Stimulated activated CD8-positive, alpha-beta memory T cell treated with anti-CD3 and anti-CD28 coated beads, Interleukin-12 subunit alpha, Interleukin-12 subunit beta, amount 100 ng/mL, for 4 hours (primary cell): ENCODE measurements around the gene ITPRIPL1.

Experiments
- DNase-seq: peaks from one replicate; pipeline ENCODE4 v3.0.0-alpha.2; 2020; ENCODE audit warnings: low read depth

Gene ITPRIPL1

DNA sequence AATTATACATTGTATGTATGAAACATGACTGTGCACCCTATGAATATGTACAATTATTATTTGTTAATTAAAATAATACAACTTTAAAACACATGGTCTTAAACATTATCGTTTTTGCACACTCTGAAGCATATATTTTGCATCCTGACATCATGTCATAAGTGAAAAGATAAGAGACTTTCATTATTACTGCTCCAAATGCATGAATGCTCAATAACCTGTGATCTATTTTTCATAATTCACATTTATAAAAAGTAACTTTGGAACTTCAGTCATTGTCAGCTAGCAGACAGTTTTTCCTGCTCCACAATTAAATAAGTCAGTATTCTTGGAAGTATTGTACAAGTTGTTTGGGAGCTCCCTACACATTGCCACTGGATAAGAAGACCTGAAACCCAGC, 1.3 kb upstream of the ITPRIPL1 start:
- DNase-seq: no peak

GRCh38 chr2:96324721-96325040, 436 bp upstream of the ITPRIPL1 start:
- DNase-seq: no peak

DNA sequence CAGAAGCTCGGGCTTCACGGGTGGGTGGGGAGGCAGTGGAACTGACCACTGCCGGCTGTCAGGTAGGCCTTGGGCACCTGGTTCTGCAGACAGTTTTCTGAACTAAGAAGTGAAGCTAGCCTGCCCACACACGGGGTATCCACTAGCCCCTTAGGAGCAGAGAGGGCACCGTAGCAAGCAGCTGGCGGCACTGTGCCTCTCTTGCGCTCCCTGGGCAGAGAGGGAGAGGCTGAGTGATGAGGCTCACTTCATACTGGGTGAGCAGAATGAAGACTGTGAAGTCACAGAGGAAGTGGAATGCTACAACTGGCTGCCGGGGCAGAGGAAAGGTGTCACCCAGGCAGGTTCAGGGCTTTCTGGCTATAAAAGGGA, 753 bp downstream of the ITPRIPL1 start:
- DNase-seq: no peak

- DNase-seq: no peak
Observed at GRCh38 chr2:96326564-96326963, 1.4 kb downstream of the ITPRIPL1 start.

GRCh38 chr2:96326990-96327820, 2.1 kb downstream of the ITPRIPL1 start:
- DNase-seq: no peak

GRCh38 chr2:96329456-96329855, 4.3 kb downstream of the ITPRIPL1 start:
- DNase-seq: no peak

- DNase-seq: no peak
Observed at GRCh38 chr2:96329874-96330273, 4.8 kb downstream of the ITPRIPL1 start.

DNA sequence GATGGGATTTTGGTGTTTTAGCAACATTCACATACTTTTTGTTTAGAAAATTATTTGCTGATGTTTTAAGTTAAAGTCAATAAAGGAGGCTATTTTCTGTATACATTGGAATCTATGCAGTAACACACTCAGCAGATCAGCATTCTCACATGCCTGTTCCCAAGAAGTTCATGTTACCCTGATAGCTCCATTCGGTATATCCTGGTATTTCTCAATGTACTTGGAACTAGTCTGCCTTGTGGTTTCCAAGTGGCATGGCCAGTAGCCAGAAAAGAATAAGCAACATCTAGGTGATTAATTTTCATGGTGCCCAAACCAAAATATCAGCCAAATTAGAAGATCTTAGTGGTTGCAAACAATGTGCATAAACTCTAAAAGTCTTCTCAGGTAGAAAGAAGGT, 5.3 kb downstream of the ITPRIPL1 start:
- no peak for DNase-seq

GRCh38 chr2:96333708-96334107, 8.6 kb downstream of the ITPRIPL1 start:
- DNase-seq: no peak

DNA sequence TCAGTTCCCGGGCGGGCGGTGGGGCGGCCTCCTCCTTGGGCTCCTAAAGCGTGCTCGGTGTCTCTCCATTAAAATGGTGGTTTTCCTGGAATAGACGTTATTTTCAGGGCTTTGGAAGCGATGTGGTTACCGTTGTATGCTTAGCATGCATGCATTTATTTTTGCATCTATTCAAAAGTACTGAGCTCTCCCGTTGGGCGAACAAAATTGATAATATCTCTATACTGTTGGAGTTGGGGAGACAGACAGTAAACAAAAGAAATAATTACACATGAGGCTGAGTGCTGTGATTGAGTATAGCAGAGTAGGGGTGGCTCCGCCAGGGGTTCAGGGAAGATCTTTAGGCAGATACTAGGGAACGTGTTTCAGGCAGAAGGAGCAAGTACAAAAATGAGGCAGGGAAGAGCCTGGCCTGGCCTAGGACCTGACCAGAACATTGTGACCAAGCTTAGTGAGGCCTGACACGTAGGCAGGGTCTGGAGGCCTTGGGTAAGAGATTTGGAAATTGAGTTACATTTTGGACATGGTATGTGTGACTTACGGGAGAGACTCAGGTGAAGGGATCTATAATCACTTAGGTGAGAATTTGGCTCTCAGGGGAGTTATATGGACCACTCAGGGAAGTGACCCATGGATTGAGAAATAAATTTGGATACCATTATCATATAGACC, 11.1 kb downstream of the ITPRIPL1 start:
- DNase-seq: no peak

GRCh38 chr2:96336873-96337272, 11.8 kb downstream of the ITPRIPL1 start:
- DNase-seq: no peak

- DNase-seq: no peak
Observed at GRCh38 chr2:96340493-96341414, 15.6 kb downstream of the ITPRIPL1 start.

DNA sequence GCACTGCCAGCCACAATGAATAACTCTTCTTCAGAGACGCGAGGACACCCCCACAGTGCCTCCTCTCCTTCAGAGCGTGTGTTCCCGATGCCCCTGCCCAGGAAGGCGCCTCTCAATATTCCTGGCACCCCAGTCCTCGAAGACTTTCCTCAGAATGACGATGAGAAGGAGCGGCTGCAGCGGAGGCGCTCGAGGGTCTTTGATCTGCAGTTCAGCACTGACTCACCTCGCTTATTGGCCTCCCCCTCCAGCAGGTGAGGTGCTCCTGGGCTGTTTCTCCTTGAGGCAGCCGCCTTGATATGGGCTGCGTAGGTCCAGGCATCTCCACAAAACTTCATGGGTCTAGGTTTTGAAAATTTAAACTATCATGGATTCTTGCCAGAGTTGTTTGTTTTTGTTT, 16.5 kb downstream of the ITPRIPL1 start:
- DNase-seq: no peak

DNA sequence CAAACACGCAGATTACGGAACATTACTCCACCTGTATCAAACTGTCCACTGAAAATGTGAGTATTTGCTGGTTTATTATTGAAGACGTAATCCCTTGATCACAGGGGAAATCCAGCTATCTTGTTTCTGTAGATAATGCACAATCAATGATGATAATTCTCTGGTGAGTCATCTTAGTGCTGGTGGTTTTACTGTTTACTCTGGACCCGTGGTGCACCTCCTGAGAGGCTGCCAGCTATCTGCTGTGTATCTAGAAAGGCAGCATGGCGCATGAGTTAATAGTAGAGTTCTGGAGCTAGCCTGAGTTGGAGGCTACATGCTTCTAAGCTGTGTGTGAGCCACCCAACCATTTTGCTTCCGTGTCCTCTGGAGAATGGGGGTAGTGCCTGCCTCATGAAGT, 17.0 kb downstream of the ITPRIPL1 start:
- DNase-seq: no peak

- DNase-seq: no peak
Observed at GRCh38 chr2:96344011-96344410, 18.9 kb downstream of the ITPRIPL1 start.

- no peak for DNase-seq
Observed at GRCh38 chr2:96345438-96345837, 20.3 kb downstream of the ITPRIPL1 start.

DNA sequence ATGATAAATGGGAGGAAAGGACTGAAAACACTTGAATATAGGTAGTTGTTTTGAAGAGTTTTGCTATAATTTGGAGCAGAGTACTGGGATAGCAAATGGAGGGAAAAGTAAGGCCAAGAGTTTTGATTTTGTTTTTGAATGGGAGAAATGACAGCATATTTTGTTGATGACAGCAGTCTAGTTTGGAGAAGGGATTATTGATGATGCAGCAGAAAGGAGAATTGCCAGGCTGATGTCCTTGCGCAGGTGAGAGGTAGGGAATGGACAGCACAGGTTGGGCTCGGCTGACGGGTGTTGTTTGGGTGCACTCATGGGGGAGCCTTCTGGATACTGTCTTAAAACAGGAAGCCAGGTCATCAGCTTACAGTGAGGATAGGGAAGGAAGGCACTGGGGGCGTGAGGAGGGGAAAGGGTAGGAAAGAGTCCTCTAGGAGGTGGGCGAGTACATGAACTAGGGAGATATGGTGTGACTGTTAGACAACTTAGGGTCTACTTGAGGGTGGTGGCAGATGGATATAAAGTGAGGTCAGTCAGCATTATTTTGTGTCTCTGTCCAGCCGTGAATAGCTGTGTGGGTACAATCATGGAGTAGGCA, 20.8 kb downstream of the ITPRIPL1 start:
- no peak for DNase-seq

DNA sequence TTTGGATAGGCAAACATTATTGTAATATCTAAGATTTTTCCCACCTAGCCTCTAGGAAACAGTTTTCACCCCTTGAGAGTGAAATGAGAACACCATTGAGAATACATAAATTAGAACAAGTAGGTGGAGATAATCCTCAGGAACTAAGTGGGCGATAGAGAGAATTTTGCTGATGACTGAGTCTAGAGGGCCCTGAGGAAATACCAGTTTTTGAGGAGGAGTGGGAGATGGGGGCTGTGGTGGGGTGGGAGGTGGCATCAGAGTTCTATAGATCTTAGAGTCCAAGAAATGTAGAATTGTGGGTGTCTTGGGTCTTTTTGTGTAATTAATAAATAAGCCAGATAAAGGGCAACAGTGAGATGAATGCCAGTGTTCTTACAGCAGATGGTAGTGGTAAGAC, 22.3 kb downstream of the ITPRIPL1 start:
- no peak for DNase-seq

- no peak for DNase-seq
Observed at GRCh38 chr2:96353032-96353561, 28.0 kb downstream of the ITPRIPL1 start.

DNA sequence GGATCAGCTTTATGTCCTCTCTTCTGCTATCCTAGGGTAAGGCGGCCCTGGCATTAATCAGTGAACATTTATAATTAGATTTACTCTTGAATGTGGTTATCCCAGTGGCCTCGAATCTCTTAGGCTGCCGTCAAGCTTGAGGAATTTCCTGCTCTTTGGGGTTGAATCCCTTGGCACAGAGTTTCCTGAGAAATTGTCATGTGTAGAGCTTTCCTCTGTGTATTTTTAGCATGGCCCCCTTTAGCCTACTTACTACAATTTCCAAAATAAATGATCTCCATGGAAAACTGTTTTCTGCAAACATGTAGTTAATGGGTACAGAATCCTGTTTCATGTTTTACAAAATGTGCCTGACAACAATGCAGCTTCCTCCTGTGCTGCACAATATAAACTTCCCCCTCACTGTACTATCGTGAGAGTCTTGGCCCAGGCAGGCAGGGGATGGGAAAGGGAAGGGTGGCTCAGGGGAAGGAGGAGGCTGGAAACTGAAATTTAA, 28.5 kb downstream of the ITPRIPL1 start:
- no peak for DNase-seq

DNA sequence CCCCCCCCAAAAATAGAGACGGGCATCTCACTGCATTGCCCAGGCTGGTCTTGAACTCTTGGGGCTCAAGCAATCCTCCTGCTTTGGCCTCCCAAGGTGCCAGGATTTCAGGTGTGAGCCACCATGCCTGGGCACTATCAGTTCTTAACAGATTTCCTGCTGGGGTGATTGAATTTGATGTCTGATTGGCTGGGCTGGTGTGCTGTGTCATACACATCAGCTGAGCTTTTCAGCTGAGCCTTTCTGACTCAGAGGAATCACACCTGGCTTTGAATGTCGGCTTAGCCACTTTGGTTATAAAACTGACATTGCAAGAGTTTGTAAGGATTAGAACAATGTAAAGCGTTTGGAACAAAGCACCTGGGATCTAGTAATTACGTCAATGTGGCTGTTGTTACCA, 29.4 kb downstream of the ITPRIPL1 start:
- DNase-seq: no peak

DNA sequence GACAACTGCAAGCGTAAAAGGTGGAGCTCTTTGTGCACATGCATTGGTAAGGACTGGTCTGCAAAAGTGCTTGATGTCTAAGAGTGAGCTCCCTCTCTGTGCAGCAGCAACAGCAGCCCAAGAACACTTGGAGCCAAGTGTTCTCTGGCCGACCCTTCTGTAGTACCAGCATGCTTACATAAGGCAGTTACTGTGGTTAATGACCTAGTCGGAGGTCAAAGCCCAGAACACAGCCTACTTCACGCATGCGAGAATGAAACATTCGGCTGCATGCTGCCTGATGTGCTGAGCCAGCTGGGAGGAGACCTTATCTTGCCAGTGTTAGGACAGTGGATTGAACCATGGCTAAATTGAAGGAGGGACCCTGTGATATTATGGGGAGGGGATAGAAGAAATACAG, 31.8 kb downstream of the ITPRIPL1 start:
- no peak for DNase-seq
